Left lung (tissue), 10 donors: Measurements from ENCODE around the gene OXTR. TPM values are rescaled to one million over a fixed set of nuclear protein-coding genes. Genes with fewer than 3 reads are reported as not detected.
"Not testable (repeated sequence)": the region's sequence is repeated elsewhere in the genome, so short reads cannot be mapped to it uniquely, and the experiment has no call there.

Experiments used
- ATAC-seq: fragments of 200-7000 bp; cut with Tn5 transposase; one replicate; pipeline ENCODE4 v1.9.1; 2020; ENCODE audit warnings: moderate library complexity
- DNase-seq, 4 donors: peaks; one replicate each; pipeline ENCODE4 v3.0.0-alpha.2; 2013 to 2020
- H3K27ac ChIP-seq, 2 donors: fragments of 200-600 bp; sonication (generic) in 1 of 2; one replicate each; pipeline versions ENCODE4 v1.5.0 to v1.8.0; 2020 to 2021
- H3K27me3 ChIP-seq, 2 donors: fragments of 200-600 bp; sonication (generic) in 1 of 2; one replicate each; pipeline versions ENCODE4 v1.5.0 to v1.8.0; 2020 to 2021
- H3K36me3 ChIP-seq, 2 donors: fragments of 200-600 bp; sonication (generic) in 1 of 2; one replicate each; pipeline versions ENCODE4 v1.5.0 to v1.8.0; 2020 to 2021
- H3K4me1 ChIP-seq, 2 donors: fragments of 200-600 bp; one replicate each; pipeline ENCODE4 v1.8.0; 2021
- H3K4me3 ChIP-seq, 2 donors: fragments of 200-600 bp; sonication (generic) in 1 of 2; one replicate each; pipeline versions ENCODE4 v1.5.0 to v1.8.0; 2020 to 2021; ENCODE audit warnings: mild to moderate bottlenecking in 1 of 2
- H3K9me3 ChIP-seq, 2 donors: fragments of 200-600 bp; sonication (generic) in 1 of 2; one replicate each; pipeline versions ENCODE4 v1.5.0 to v1.8.0; 2020 to 2021
- CTCF ChIP-seq, 2 donors: fragments of 200-600 bp; sonication (generic) in 1 of 2; IDR thresholded peaks; one replicate each; pipeline versions ENCODE4 v1.5.0 to v1.8.0; 2021; ENCODE audit warnings: antibody characterized with exemption in 2 of 2
- intact Hi-C, 2 donors: fragments of 100-400 bp; cut with DNase I; formaldehyde crosslinking; loops; one replicate each; pipeline versions ENCODE4 v1.11.2 to v1.14.2; 2022
- polyA plus RNA-seq, 6 donors: library from polyadenylated mRNA; unstranded; fragments of 120-200 nt; gene quantifications; one replicate each; pipeline ENCODE4 v1.2.1, GENCODE V29; 2013; ENCODE audit not compliant: insufficient read length in 6 of 6
- total RNA-seq, 2 donors: library from RNA; stranded (reverse); fragmentation: NEBNext Ultra II Directional; extraction: Animal tissue kit (Norgen Biotek cat#: 25700); gene quantifications; one replicate each; pipeline ENCODE4 v1.2.1, GENCODE V29; 2021
- donor health status: DM: no; HTN: yes; CAD: no.
- donor health status: DM: no; HTN: no; CAD: no.

The OXTR gene
- total and polyA plus RNA-seq, 8 donors, result 0.82 to 4.9 (median 1.5) TPM

- DNase-seq, result no peak
- H3K27ac ChIP-seq, result no peak overlapping the region
- H3K4me1 ChIP-seq, result no peaks in the 10 kb centered on the region
- intact Hi-C loops, result no loop called here
- ATAC-seq, result no peak
- H3K27me3 ChIP-seq, result no peaks in the 10 kb centered on the region
- peaks cover 0 to 8% of the 10 kb centered on the region in 2 donors for H3K9me3 ChIP-seq
- no peak for TF ChIP-seq CTCF (IDR thresholded peaks at IDR 0.05)
- H3K4me3 ChIP-seq, result no peak overlapping the region
- no peaks in the 10 kb centered on the region for H3K36me3 ChIP-seq
These were observed 41.6 kb downstream of the OXTR start for GRCh38 chr3:8727605-8728512.

GRCh38 chr3:8724108-8724752, 45.2 kb downstream of the OXTR start:
- ATAC-seq (no peak), DNase-seq (no peak)
- no peak overlapping the region for H3K27ac ChIP-seq
- no peak for TF ChIP-seq CTCF (IDR thresholded peaks at IDR 0.05)
- no peaks in the 10 kb centered on the region for H3K36me3 ChIP-seq
- no peaks in the 10 kb centered on the region for H3K27me3 ChIP-seq
- H3K4me1 ChIP-seq, result no peaks in the 10 kb centered on the region
- peaks cover 0 to 8% of the 10 kb centered on the region in 2 donors for H3K9me3 ChIP-seq
- intact Hi-C loops, result no loop called here
- H3K4me3 ChIP-seq, result no peak overlapping the region

DNA sequence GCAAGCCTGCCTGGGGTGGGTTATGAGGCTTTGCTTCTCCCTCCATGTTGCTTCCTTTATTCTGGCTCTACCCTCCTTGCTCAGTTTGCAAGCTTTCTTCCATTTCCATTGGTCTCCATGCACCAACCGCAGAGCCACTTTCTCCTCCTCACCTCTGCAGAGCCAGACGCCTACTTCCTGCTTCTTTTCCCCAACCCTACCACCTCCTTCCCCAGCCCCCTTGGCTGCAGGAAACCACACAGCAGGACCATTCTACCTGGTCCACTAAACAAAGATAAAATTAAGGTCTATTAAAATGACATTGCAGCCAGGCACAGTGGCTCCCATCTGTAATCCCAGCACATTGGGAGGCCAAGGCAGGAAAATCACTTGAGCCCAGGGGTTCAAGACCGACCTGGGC, 45.8 kb downstream of the OXTR start:
- no peaks in the 10 kb centered on the region for H3K4me1 ChIP-seq
- TF ChIP-seq CTCF (IDR thresholded peaks at IDR 0.05), result no peak
- no peaks in the 10 kb centered on the region for H3K36me3 ChIP-seq
- H3K9me3 ChIP-seq, result peaks cover 0 to 8% of the 10 kb centered on the region in 2 donors
- no peak overlapping the region for H3K4me3 ChIP-seq
- ATAC-seq (no peak), DNase-seq (no peak)
- H3K27ac ChIP-seq, result no peak overlapping the region
- intact Hi-C loops, result no loop called here
- H3K27me3 ChIP-seq, result no peaks in the 10 kb centered on the region

- ATAC-seq, result no peak
- no peak for DNase-seq
- H3K27ac ChIP-seq, result no peak overlapping the region
- no peaks in the 10 kb centered on the region for H3K36me3 ChIP-seq
- peaks cover 0 to 8% of the 10 kb centered on the region in 2 donors for H3K9me3 ChIP-seq
- H3K4me1 ChIP-seq, result no peaks in the 10 kb centered on the region
- no peaks in the 10 kb centered on the region for H3K27me3 ChIP-seq
- TF ChIP-seq CTCF (IDR thresholded peaks at IDR 0.05), result no peak
- no peak overlapping the region for H3K4me3 ChIP-seq
- intact Hi-C loops, result no loop called here
These were observed 46.6 kb downstream of the OXTR start for GRCh38 chr3:8722808-8723207.

GRCh38 chr3:8715757-8716156, 53.7 kb downstream of the OXTR start:
- ATAC-seq, H3K4me3 ChIP-seq, H3K4me1 ChIP-seq, H3K27me3 ChIP-seq, H3K27ac ChIP-seq, H3K9me3 ChIP-seq, intact Hi-C loops, DNase-seq, H3K36me3 ChIP-seq: not testable (repeated sequence)
